Activated CD8-positive, alpha-beta memory T cell treated with anti-CD3 and anti-CD28 coated beads, Interleukin-2, amount 50 U/mL, for 4 hours (primary cell): ENCODE data around the gene CRTAC1.

ENCODE experiments used
- DNase-seq: peaks from one replicate; pipeline ENCODE4 v3.0.0-alpha.2; 2020

CRTAC1 gene

GRCh38 chr10:97919012-97919411, 111.4 kb downstream of the CRTAC1 start:
- no peak for DNase-seq

GRCh38 chr10:97916586-97916985, 113.8 kb downstream of the CRTAC1 start:
- DNase-seq = no peak

- no peak for DNase-seq
These were observed 114.9 kb downstream of the CRTAC1 start for GRCh38 chr10:97915346-97916131.

- peak; percentile 73 for DNase-seq
These were observed 115.6 kb downstream of the CRTAC1 start for GRCh38 chr10:97914837-97915211.

GRCh38 chr10:97914171-97914836, 116.1 kb downstream of the CRTAC1 start:
- DNase-seq = no peak

- no peak for DNase-seq
These were observed 116.8 kb downstream of the CRTAC1 start for GRCh38 chr10:97913614-97914013.

- no peak for DNase-seq
These were observed 117.2 kb downstream of the CRTAC1 start for GRCh38 chr10:97913193-97913592.

GRCh38 chr10:97911217-97911616, 119.2 kb downstream of the CRTAC1 start:
- no peak for DNase-seq

GRCh38 chr10:97910661-97911060, 119.8 kb downstream of the CRTAC1 start:
- no peak for DNase-seq

- no peak for DNase-seq
These were observed 122.6 kb downstream of the CRTAC1 start for GRCh38 chr10:97907830-97908229.

GRCh38 chr10:97907211-97907610, 123.2 kb downstream of the CRTAC1 start:
- no peak for DNase-seq

GRCh38 chr10:97905276-97905675, 125.1 kb downstream of the CRTAC1 start:
- DNase-seq = no peak

- no peak for DNase-seq
These were observed 125.8 kb downstream of the CRTAC1 start for GRCh38 chr10:97904576-97904975.

- no peak for DNase-seq
These were observed 126.4 kb downstream of the CRTAC1 start for GRCh38 chr10:97904018-97904381.

GRCh38 chr10:97903128-97904017, 127.0 kb downstream of the CRTAC1 start:
- no peak for DNase-seq

- no peak for DNase-seq
These were observed 129.0 kb downstream of the CRTAC1 start for GRCh38 chr10:97901381-97901780.

GRCh38 chr10:97898429-97898828, 132.0 kb downstream of the CRTAC1 start:
- no peak for DNase-seq

GRCh38 chr10:97896756-97897358, 133.6 kb downstream of the CRTAC1 start:
- no peak for DNase-seq

- no peak for DNase-seq
These were observed 134.5 kb downstream of the CRTAC1 start for GRCh38 chr10:97895915-97896314.

GRCh38 chr10:97895084-97895483, 135.3 kb downstream of the CRTAC1 start:
- DNase-seq = no peak

GRCh38 chr10:97894092-97894491, 136.3 kb downstream of the CRTAC1 start:
- no peak for DNase-seq

GRCh38 chr10:97892939-97893338, 137.5 kb downstream of the CRTAC1 start:
- DNase-seq = no peak

GRCh38 chr10:97892506-97892905, 137.9 kb downstream of the CRTAC1 start:
- DNase-seq = no peak
